CD4-positive, alpha-beta T cell treated with Interleukin-21 for 1 hour (primary cell): ENCODE measurements around the gene WDR53.
A peak's percentile ranks its signal among the peaks of the same experiment; 100 is the strongest.
"Not testable (repeated sequence)": the region's sequence is repeated elsewhere in the genome, so short reads cannot be mapped to it uniquely, and the experiment has no call there.

Experiments
- DNase-seq: peaks from one replicate; pipeline ENCODE4 v3.0.0-alpha.2; 2020

WDR53 gene

GRCh38 chr3:196568246-196569002 is at the start of gene WDR53, which contains the start of gene FBXO45:
WDR53 (minus strand) TSS chr3:196568554; CDS start chr3:196561475, 7,079 bp downstream.
FBXO45 (plus strand) TSS chr3:196568660; CDS start chr3:196568985, 325 bp downstream.
- peak; percentile 96 for DNase-seq

GRCh38 chr3:196617256-196617655 is 48.9 kb upstream of the WDR53 start:
- DNase-seq, result no peak

GRCh38 chr3:196615234-196615633 is 46.9 kb upstream of the WDR53 start:
- DNase-seq, result not testable (repeated sequence)

GRCh38 chr3:196611761-196612483 is 43.6 kb upstream of the WDR53 start:
- peak; percentile 22 for DNase-seq

- DNase-seq, result peak; percentile 38
These were observed 41.6 kb upstream of the WDR53 start for GRCh38 chr3:196609805-196610515.

GRCh38 chr3:196609343-196609775 is 41.0 kb upstream of the WDR53 start:
- peak; percentile 93 for DNase-seq

GRCh38 chr3:196608693-196609092 is 40.3 kb upstream of the WDR53 start:
- DNase-seq, result no peak

- peak; percentile 68 for DNase-seq
These were observed 36.2 kb upstream of the WDR53 start for GRCh38 chr3:196604548-196604947.

GRCh38 chr3:196603683-196604082 is 35.3 kb upstream of the WDR53 start:
- DNase-seq, result no peak

GRCh38 chr3:196602673-196603072 is 34.3 kb upstream of the WDR53 start:
- DNase-seq, result no peak

GRCh38 chr3:196600359-196600758 is 32.0 kb upstream of the WDR53 start:
- DNase-seq, result no peak

- no peak for DNase-seq
These were observed 31.4 kb upstream of the WDR53 start for GRCh38 chr3:196599734-196600128.

- peak; percentile 63 for DNase-seq
These were observed 29.8 kb upstream of the WDR53 start for GRCh38 chr3:196597971-196598733.

- no peak for DNase-seq
These were observed 28.0 kb upstream of the WDR53 start for GRCh38 chr3:196596355-196596754.

- no peak for DNase-seq
These were observed 21.9 kb upstream of the WDR53 start for GRCh38 chr3:196590279-196590678.

GRCh38 chr3:196585044-196585757 is 16.8 kb upstream of the WDR53 start:
- no peak for DNase-seq

GRCh38 chr3:196572389-196572788 is 4.0 kb upstream of the WDR53 start:
- no peak for DNase-seq

GRCh38 chr3:196570332-196570731 is 2.0 kb upstream of the WDR53 start:
- DNase-seq, result not testable (repeated sequence)

GRCh38 chr3:196569003-196569516 is 706 bp upstream of the WDR53 start:
- DNase-seq, result peak; percentile 58

GRCh38 chr3:196563721-196564225 is 4.6 kb downstream of the WDR53 start:
- DNase-seq, result peak; percentile 60

- no peak for DNase-seq
These were observed 8.5 kb downstream of the WDR53 start for GRCh38 chr3:196559826-196560225.
